8988T (cell line): ENCODE data around the gene DCST2.

Experiments used
- DNase-seq: peaks from one replicate; pipeline ENCODE4 v3.0.0; 2011

The DCST2 gene

GRCh38 chr1:155033524-155033923 lies at the start of gene DCST2, which contains the start of gene DCST1:
TSS of gene DCST2 (minus strand) at chr1:155033781. CDS start at chr1:155033701, 80 bp downstream.
TSS of gene DCST1 (plus strand) at chr1:155033824. CDS start at chr1:155034037, 213 bp downstream.
- DNase-seq, result no peak

- no peak for DNase-seq
Measured at GRCh38 chr1:155083052-155083541, 49.5 kb upstream of the DCST2 start.

- DNase-seq, result no peak
Measured at GRCh38 chr1:155082301-155083051, 48.9 kb upstream of the DCST2 start.

GRCh38 chr1:155081472-155082300 lies 48.1 kb upstream of the DCST2 start:
- DNase-seq, result no peak

- peak; percentile 80 for DNase-seq
Measured at GRCh38 chr1:155080312-155081228, 47.0 kb upstream of the DCST2 start.

- peak; percentile 77 for DNase-seq
Measured at GRCh38 chr1:155079487-155080311, 46.1 kb upstream of the DCST2 start.

GRCh38 chr1:155079210-155079486 lies 45.6 kb upstream of the DCST2 start:
- DNase-seq, result no peak

- DNase-seq, result peak; percentile 99
Measured at GRCh38 chr1:155078469-155079209, 45.1 kb upstream of the DCST2 start, which contains the start of gene EFNA3. TSS of gene EFNA3 (plus strand) at chr1:155078837. CDS start at chr1:155078942, 105 bp downstream.

GRCh38 chr1:155077758-155078445 lies 44.3 kb upstream of the DCST2 start:
- no peak for DNase-seq

- DNase-seq, result no peak
Measured at GRCh38 chr1:155077346-155077745, 43.8 kb upstream of the DCST2 start.

GRCh38 chr1:155076371-155076770 lies 42.8 kb upstream of the DCST2 start:
- DNase-seq, result no peak

GRCh38 chr1:155075535-155075934 lies 42.0 kb upstream of the DCST2 start:
- no peak for DNase-seq

- no peak for DNase-seq
Measured at GRCh38 chr1:155073377-155074242, 40.0 kb upstream of the DCST2 start.

- DNase-seq, result no peak
Measured at GRCh38 chr1:155072531-155073289, 39.1 kb upstream of the DCST2 start.

GRCh38 chr1:155071701-155072100 lies 38.1 kb upstream of the DCST2 start:
- DNase-seq, result no peak

- no peak for DNase-seq
Measured at GRCh38 chr1:155070721-155071569, 37.4 kb upstream of the DCST2 start.

- no peak for DNase-seq
Measured at GRCh38 chr1:155070158-155070621, 36.6 kb upstream of the DCST2 start.
